ENCODE measurements around the gene KRTAP6-1. TPM values are rescaled to one million over a fixed set of nuclear protein-coding genes. Genes with fewer than 3 reads are reported as not detected.

The KRTAP6-1 gene, protein sequence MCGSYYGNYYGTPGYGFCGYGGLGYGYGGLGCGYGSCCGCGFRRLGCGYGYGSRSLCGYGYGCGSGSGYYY
- total RNA-seq (not detected), polyA plus RNA-seq (ENCODE audit: insufficient read depth in 1 of 8, insufficient read length in 8 of 8, low replicate concordance in 1 of 8) (not detected)
- long read RNA-seq, donor 1 = 0 reads
- long read RNA-seq, donor 2 = 0 reads
- long read RNA-seq, donor 3 = 0 reads
- long read RNA-seq, donor 4 = 0 reads
- long read RNA-seq, donor 5 = 0 reads
- long read RNA-seq, donor 6 = 0 reads
- long read RNA-seq, donor 7 = 0 reads
- long read RNA-seq, donor 8 = 0 reads
- long read RNA-seq, donor 9 = 0 reads
- long read RNA-seq, donor 10 = 0 reads
- long read RNA-seq, donor 11 = 0 reads

DNA sequence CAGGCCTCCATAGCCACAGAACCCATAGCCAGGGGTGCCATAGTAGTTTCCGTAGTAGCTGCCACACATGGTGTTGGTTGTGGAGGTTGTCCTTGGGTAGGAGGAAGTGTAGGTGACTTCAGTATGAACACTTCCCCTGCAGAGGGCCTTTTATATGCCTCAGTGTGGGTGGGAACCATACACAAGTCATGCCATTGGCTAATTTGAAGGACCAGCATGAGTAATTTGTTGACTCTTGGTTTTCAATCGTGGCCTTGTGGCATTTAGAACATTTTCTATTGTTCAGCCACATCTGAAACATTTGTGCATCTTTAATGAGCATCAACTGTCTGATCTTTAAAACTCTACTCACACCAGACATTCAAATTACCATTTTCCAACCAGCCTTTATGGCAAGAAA lies at the start of gene KRTAP6-1:
KRTAP6-1 (minus strand) TSS at position 95 of the 400 bp plus-strand sequence; CDS start at position 69, 26 bp downstream.
- no peak for DNase-seq
- H3K4me3 ChIP-seq (ENCODE audit: low read length) = no peak within 1 kb of the TSS
- no peaks in the 10 kb centered on the region for H3K9me3 ChIP-seq (replicated peaks; ENCODE audit: control insufficient read depth, low read depth, low read length)
- H3K27me3 ChIP-seq (ENCODE audit: control insufficient read depth, insufficient read depth, low read length) = no peaks in the 10 kb centered on the region
- H3K4me1 ChIP-seq (ENCODE audit: control insufficient read depth, insufficient read depth, low read length) = no peaks in the 10 kb centered on the region
- WGBS (ENCODE audit: insufficient coverage) = 60% methylated on average over 1 of the region's 2 CpGs
- H3K27ac ChIP-seq (ENCODE audit: low read length) = no peak within 1 kb of the TSS
- H3K36me3 ChIP-seq (ENCODE audit: control insufficient read depth, insufficient read depth, low read length) = no peaks in the 10 kb centered on the region

DNA sequence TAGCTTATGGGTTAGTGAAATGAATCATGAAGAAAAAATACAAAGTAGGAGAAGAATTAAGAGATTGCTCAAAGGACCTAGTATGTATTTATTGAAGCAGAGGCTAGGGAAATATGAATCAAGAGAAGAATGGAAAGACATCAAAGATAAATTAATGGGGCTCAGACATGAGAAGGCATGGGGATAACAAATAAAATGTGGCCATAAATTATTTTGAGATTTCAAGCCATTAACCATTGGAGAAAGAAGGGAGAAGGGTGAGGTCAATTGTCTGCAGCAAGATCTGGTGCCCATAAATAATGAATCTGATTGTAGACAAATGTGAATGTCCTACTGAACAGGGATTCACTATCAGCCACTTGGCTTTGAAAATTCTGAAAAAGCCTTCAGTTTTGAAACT lies 39.2 kb upstream of the KRTAP6-1 start:
- DNase-seq = no peak
- no peak overlapping the region for H3K4me3 ChIP-seq (ENCODE audit: low read length)
- H3K27me3 ChIP-seq (ENCODE audit: control insufficient read depth, insufficient read depth, low read length) = no peaks in the 10 kb centered on the region

DNA sequence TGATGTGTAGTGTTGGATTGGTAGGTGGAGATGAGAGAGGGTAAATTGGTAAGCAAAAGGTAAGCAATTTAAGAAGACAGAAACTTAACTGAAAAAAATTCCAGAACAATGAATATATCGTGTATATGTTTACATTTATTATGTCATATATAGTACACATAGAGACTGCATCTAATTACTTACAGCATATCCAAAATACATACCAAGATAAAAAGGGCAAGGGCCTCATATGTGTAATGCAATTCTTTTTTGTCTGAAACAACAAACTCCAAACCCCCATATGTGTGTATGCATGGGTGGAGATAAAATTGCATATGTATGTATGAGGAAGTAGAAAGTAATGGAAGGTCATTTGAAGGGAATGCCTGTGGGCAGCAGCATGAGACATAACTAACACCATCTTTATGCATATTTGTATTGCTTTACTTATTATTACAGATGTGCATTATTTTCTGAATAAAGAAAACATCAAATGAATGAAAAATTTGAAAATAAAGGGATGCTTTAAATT lies 33.2 kb upstream of the KRTAP6-1 start:
- H3K27ac ChIP-seq (ENCODE audit: low read length) = no peak overlapping the region
- WGBS (ENCODE audit: insufficient coverage) = no CpG with 5 or more reads among the region's 1 CpG
- no peaks in the 10 kb centered on the region for H3K4me1 ChIP-seq (ENCODE audit: control insufficient read depth, insufficient read depth, low read length)
- no peak overlapping the region for H3K4me3 ChIP-seq (ENCODE audit: low read length)
- H3K36me3 ChIP-seq (ENCODE audit: control insufficient read depth, insufficient read depth, low read length) = no peaks in the 10 kb centered on the region
- no peaks in the 10 kb centered on the region for H3K27me3 ChIP-seq (ENCODE audit: control insufficient read depth, insufficient read depth, low read length)
- H3K9me3 ChIP-seq (replicated peaks; ENCODE audit: control insufficient read depth, low read depth, low read length) = peaks cover 2% of the 10 kb centered on the region
- DNase-seq = no peak

More for the DNA sequence above, 39.2 kb upstream of the KRTAP6-1 start:
- Histone ChIP-seq H3K36me3 (ENCODE audit: control insufficient read depth, insufficient read depth, low read length) (no peaks in the 10 kb centered on the region), H3K4me1 (ENCODE audit: control insufficient read depth, insufficient read depth, low read length) (no peaks in the 10 kb centered on the region), H3K27ac (ENCODE audit: low read length) (no peak overlapping the region), H3K9me3 (replicated peaks; ENCODE audit: control insufficient read depth, low read depth, low read length) (no peaks in the 10 kb centered on the region)

DNA sequence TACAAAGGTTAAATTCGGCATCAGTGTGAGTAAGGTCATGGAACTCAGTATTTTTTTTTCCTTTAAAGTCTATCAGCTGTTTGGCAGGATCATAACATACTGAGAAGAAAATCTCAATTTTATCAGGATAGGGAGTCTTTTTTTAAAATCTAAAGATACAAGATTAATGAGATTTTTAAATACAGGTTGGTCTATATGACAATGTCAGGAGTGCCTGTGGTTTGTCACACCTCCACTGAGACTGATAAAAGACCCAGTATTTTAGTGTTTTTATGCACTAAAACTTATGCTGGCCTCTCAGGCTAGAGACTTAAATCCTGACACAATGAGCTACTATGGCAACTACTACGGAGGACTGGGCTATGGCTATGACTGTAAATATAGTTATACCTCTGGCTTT lies 28.8 kb upstream of the KRTAP6-1 start, which contains the start of gene KRTAP20-3:
KRTAP20-3 (plus strand) TSS at position 301 of the 400 bp plus-strand sequence.
- H3K36me3 ChIP-seq (ENCODE audit: control insufficient read depth, insufficient read depth, low read length) = no peaks in the 10 kb centered on the region
- no peak within 1 kb of the TSS for H3K27ac ChIP-seq (ENCODE audit: low read length)
- DNase-seq = no peak
- no peaks in the 10 kb centered on the region for H3K4me1 ChIP-seq (ENCODE audit: control insufficient read depth, insufficient read depth, low read length)
- no peaks in the 10 kb centered on the region for H3K27me3 ChIP-seq (ENCODE audit: control insufficient read depth, insufficient read depth, low read length)
- peaks cover 2% of the 10 kb centered on the region for H3K9me3 ChIP-seq (replicated peaks; ENCODE audit: control insufficient read depth, low read depth, low read length)
- WGBS (ENCODE audit: insufficient coverage) = no CpG with 5 or more reads among the region's 2 CpGs
- H3K4me3 ChIP-seq (ENCODE audit: low read length) = no peak within 1 kb of the TSS

DNA sequence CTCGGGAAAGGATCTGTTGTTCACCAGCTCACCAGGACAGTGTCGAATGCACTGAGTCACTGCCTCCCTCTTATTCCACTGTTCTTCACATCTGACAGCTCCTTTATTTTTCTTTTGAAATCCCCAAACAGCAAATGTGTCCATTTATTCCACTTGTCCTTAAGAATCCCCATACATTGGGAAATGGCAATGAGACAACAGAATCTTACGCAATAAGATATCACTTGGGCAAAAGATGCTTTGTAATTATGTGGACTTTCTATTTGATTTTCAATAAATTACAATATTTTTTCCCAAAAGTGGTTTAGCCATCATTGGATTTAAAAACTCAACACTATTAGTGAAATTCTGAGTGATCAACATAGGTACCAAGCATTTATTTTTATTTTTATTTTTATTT lies 25.0 kb upstream of the KRTAP6-1 start:
- peaks cover 2% of the 10 kb centered on the region for H3K9me3 ChIP-seq (replicated peaks; ENCODE audit: control insufficient read depth, low read depth, low read length)
- H3K27me3 ChIP-seq (ENCODE audit: control insufficient read depth, insufficient read depth, low read length) = no peaks in the 10 kb centered on the region
- WGBS (ENCODE audit: insufficient coverage) = 65% methylated on average over 2 of the region's 3 CpGs
- H3K4me1 ChIP-seq (ENCODE audit: control insufficient read depth, insufficient read depth, low read length) = no peaks in the 10 kb centered on the region
- no peak overlapping the region for H3K27ac ChIP-seq (ENCODE audit: low read length)
- H3K4me3 ChIP-seq (ENCODE audit: low read length) = no peak overlapping the region
- H3K36me3 ChIP-seq (ENCODE audit: control insufficient read depth, insufficient read depth, low read length) = no peaks in the 10 kb centered on the region
- DNase-seq = no peak

DNA sequence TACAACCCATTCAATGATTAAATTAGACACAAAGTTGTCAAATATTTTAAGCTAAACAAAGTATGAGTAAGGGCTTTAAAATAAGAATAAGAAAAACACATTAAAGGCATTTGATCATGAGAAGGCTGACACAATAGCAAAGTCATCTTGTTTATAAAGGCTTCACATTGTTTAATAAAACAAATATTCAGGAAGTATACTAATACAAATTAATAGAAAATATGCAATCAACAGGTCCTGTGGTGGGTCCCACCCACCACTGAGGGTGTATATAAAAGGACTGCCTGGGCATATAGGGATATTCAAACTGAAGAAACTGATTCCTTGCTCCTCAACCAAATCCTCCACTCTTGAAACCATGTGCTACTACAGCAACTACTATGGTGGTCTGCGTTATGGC lies 21.2 kb upstream of the KRTAP6-1 start, which contains the start of gene KRTAP20-2:
KRTAP20-2 (plus strand) TSS at position 301 of the 400 bp plus-strand sequence; CDS start at position 359, 58 bp downstream.
- Histone ChIP-seq H3K27me3 (ENCODE audit: control insufficient read depth, insufficient read depth, low read length) (no peaks in the 10 kb centered on the region), H3K36me3 (ENCODE audit: control insufficient read depth, insufficient read depth, low read length) (no peaks in the 10 kb centered on the region), H3K27ac (ENCODE audit: low read length) (no peak within 1 kb of the TSS), H3K4me1 (ENCODE audit: control insufficient read depth, insufficient read depth, low read length) (no peaks in the 10 kb centered on the region), H3K4me3 (ENCODE audit: low read length) (no peak within 1 kb of the TSS), H3K9me3 (replicated peaks; ENCODE audit: control insufficient read depth, low read depth, low read length) (peaks cover 2% of the 10 kb centered on the region)
- WGBS (ENCODE audit: insufficient coverage) = no CpG with 5 or more reads among the region's 1 CpG
- no peak for DNase-seq

DNA sequence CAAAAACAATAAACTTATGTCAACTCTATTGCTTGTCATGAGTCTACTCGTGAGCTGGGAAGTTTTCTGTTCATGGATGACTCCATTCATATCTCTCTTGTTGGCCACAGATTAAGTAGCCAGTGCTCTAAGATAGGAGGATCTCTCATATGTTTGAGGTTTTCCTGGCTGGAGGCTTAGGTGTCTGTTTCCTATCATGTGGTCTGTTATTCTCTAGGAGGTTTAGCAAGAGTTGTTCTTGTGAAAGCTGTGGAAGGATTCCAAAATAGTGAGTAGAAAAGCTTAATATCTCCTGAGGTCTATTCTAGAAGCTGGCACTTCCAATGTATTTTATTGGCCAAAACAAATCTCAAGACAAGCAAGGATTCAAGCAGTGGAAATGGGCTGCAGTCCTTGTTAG lies 15.5 kb upstream of the KRTAP6-1 start:
- H3K27ac ChIP-seq (ENCODE audit: low read length) = no peak overlapping the region
- no peaks in the 10 kb centered on the region for H3K27me3 ChIP-seq (ENCODE audit: control insufficient read depth, insufficient read depth, low read length)
- no CpG with 5 or more reads among the region's 1 CpG for WGBS (ENCODE audit: insufficient coverage)
- peak; percentile 18 for DNase-seq
- H3K4me3 ChIP-seq (ENCODE audit: low read length) = no peak overlapping the region
- no peaks in the 10 kb centered on the region for H3K4me1 ChIP-seq (ENCODE audit: control insufficient read depth, insufficient read depth, low read length)
- H3K36me3 ChIP-seq (ENCODE audit: control insufficient read depth, insufficient read depth, low read length) = no peaks in the 10 kb centered on the region
- peaks cover 15% of the 10 kb centered on the region for H3K9me3 ChIP-seq (replicated peaks; ENCODE audit: control insufficient read depth, low read depth, low read length)

DNA sequence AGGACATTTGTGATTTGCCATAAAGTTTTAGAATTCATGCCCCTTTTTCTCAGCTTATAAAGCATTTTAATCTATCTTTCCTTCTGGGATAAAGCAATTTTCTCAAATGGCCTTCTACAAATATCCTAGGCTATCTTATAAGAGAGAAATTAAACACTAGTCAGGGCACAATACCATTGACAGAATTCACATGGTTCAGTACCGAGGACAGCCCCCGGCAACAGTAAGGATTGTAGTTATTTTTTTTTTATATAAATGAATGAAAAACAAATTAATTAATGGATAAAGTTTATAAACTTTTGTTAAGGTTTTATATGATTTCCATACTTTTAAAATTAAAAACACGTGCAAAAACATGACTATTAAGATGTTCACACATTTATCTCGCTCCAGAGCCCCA lies 14.4 kb upstream of the KRTAP6-1 start:
- Histone ChIP-seq H3K27ac (ENCODE audit: low read length) (no peak overlapping the region), H3K4me1 (ENCODE audit: control insufficient read depth, insufficient read depth, low read length) (no peaks in the 10 kb centered on the region), H3K4me3 (ENCODE audit: low read length) (no peak overlapping the region), H3K27me3 (ENCODE audit: control insufficient read depth, insufficient read depth, low read length) (no peaks in the 10 kb centered on the region), H3K36me3 (ENCODE audit: control insufficient read depth, insufficient read depth, low read length) (no peaks in the 10 kb centered on the region), H3K9me3 (replicated peaks; ENCODE audit: control insufficient read depth, low read depth, low read length) (peaks cover 15% of the 10 kb centered on the region)
- DNase-seq = no peak
- WGBS (ENCODE audit: insufficient coverage) = no CpG with 5 or more reads among the region's 4 CpGs

DNA sequence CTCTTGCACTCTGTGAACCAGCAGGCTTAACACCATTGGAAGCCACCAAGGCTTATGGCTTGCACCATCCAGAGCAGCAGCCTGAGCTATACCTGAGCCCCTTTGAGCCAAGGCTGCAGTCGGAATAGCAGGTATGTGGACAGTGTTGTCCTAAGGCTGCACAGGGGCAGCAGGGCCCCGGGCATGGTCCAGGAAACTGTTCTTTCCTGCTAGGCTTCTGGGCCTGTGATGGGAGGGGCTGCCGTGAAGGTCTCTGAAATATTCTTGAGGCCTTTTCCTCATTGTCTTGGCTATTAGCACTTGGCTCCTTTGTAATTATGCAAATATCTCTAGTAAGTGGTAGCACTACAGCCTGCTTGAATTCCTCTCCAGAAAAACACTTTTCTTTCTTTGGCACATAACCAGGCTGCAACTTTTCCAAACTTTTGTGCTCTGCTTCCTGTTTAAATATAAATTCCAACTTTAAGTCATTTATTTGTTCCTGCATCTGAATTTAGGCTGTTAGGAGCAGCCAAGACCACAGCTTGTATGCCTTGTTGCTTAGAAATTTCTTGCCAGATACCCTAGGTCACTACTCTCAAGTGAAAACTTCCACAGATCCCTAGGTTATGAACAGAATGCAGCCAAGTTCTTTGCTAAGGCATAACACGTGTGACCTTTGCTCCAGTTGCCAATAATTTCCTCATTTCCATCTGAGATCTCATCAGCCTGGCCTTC lies 11.9 kb upstream of the KRTAP6-1 start:
- no peaks in the 10 kb centered on the region for H3K36me3 ChIP-seq (ENCODE audit: control insufficient read depth, insufficient read depth, low read length)
- DNase-seq = peak; percentile 60
- H3K27me3 ChIP-seq (ENCODE audit: control insufficient read depth, insufficient read depth, low read length) = no peaks in the 10 kb centered on the region
- H3K4me3 ChIP-seq (ENCODE audit: low read length) = no peak overlapping the region
- no peaks in the 10 kb centered on the region for H3K4me1 ChIP-seq (ENCODE audit: control insufficient read depth, insufficient read depth, low read length)
- H3K27ac ChIP-seq (ENCODE audit: low read length) = no peak overlapping the region
- peaks cover 15% of the 10 kb centered on the region for H3K9me3 ChIP-seq (replicated peaks; ENCODE audit: control insufficient read depth, low read depth, low read length)
- 64% methylated on average over 3 of the region's 4 CpGs for WGBS (ENCODE audit: insufficient coverage)

DNA sequence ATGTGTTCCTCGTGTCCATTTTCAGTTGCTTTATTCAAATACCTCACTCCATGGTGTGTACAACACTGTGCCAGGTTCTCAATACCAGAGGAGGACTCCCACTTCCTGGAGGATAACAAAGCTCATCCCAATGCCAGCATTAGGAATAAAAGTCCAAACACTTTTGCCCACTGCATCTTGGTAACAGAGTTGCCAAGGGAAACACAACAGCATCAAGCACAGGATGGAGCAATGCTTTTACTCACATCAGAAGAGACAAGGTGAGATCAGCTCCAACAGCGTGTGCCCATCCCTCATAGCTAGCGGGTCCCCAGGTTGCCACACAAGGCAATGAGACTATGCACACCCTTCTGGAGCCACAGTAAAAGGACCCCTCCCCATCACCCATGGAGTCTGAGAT lies 9.6 kb upstream of the KRTAP6-1 start:
- WGBS (ENCODE audit: insufficient coverage) = no CpG with 5 or more reads among the region's 3 CpGs
- no peak for DNase-seq
- Histone ChIP-seq H3K27ac (ENCODE audit: low read length) (no peak overlapping the region), H3K27me3 (ENCODE audit: control insufficient read depth, insufficient read depth, low read length) (no peaks in the 10 kb centered on the region), H3K36me3 (ENCODE audit: control insufficient read depth, insufficient read depth, low read length) (no peaks in the 10 kb centered on the region), H3K4me1 (ENCODE audit: control insufficient read depth, insufficient read depth, low read length) (no peaks in the 10 kb centered on the region), H3K9me3 (replicated peaks; ENCODE audit: control insufficient read depth, low read depth, low read length) (peaks cover 14% of the 10 kb centered on the region), H3K4me3 (ENCODE audit: low read length) (no peak overlapping the region)

Measured in muscle of leg (tissue), 16 donors.